ENCODE data around the gene PRKN.

PRKN gene

GRCh38 chr6:162705736-162706135 lies 21.8 kb downstream of the PRKN start:
- no peaks in the 10 kb centered on the region for H3K9me3 ChIP-seq (replicated peaks in 1 of 11)
- H3K27ac ChIP-seq = no peak overlapping the region
- H3K9ac ChIP-seq = no peak overlapping the region
- no peak for TF ChIP-seq Cebpa-rat (IDR thresholded peaks at IDR 0.05)
- H4K20me1 ChIP-seq = no peaks in the 10 kb centered on the region
- no peak overlapping the region for H3K4me3 ChIP-seq
- peak overlapping the region in 9 of 11 experiments; percentile 25 to 62 (median 47); a peak in 15 of 22 replicates for H3K4me2 ChIP-seq
- H3K4me1 ChIP-seq = peaks cover 9 to 17% (median 14%) of the 10 kb centered on the region in 10 experiments; a peak in 16 of 20 replicates
- no peaks in the 10 kb centered on the region for H3K27me3 ChIP-seq
- H3K36me3 ChIP-seq = no peaks in the 10 kb centered on the region

- Histone ChIP-seq H3K4me2 (no peak overlapping the region), H3K9me3 (replicated peaks in 1 of 11) (no peaks in the 10 kb centered on the region), H3K27me3 (no peaks in the 10 kb centered on the region), H3K4me3 (no peak overlapping the region), H3K36me3 (no peaks in the 10 kb centered on the region), H3K4me1 (peaks cover 9 to 17% (median 14%) of the 10 kb centered on the region in 10 experiments; a peak in 16 of 20 replicates), H4K20me1 (no peaks in the 10 kb centered on the region), H3K27ac (no peak overlapping the region), H3K9ac (no peak overlapping the region)
- TF ChIP-seq Cebpa-rat (IDR thresholded peaks at IDR 0.05) = no peak
These were observed 23.6 kb downstream of the PRKN start for GRCh38 chr6:162704001-162704400.

DNA sequence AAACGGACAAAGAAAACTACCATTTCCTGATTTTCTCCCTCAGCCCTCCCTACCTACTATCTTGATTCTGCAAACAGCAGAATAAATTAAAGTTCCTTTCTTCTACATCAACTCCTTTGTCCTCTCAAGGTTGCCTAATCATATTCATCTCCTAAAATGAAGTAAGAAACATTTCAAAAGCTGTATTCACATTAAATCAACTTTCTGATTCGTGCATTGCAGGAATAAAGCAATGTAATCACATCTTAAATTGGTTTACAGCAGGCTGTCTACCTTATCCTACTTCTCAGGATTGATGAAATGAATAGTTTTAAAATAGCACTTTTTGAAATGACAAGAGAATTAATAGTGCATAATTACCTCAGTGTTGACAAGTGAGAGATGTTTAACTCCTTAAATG lies 25.1 kb downstream of the PRKN start:
- H3K4me2 ChIP-seq = no peak overlapping the region
- no peaks in the 10 kb centered on the region for H3K27me3 ChIP-seq
- no peaks in the 10 kb centered on the region for H3K9me3 ChIP-seq (replicated peaks in 1 of 11)
- H3K9ac ChIP-seq = no peak overlapping the region
- no peak overlapping the region for H3K27ac ChIP-seq
- H3K4me3 ChIP-seq = no peak overlapping the region
- H4K20me1 ChIP-seq = no peaks in the 10 kb centered on the region
- H3K36me3 ChIP-seq = no peaks in the 10 kb centered on the region
- H3K4me1 ChIP-seq = peaks cover 9 to 17% (median 14%) of the 10 kb centered on the region in 10 experiments; a peak in 16 of 20 replicates
- no peak for TF ChIP-seq Cebpa-rat (IDR thresholded peaks at IDR 0.05)

- Histone ChIP-seq H3K36me3 (no peaks in the 10 kb centered on the region), H3K4me3 (no peak overlapping the region), H3K4me1 (peaks cover 9 to 15% (median 12%) of the 10 kb centered on the region in 10 experiments; a peak in 16 of 20 replicates), H3K27ac (no peak overlapping the region), H4K20me1 (no peaks in the 10 kb centered on the region), H3K27me3 (no peaks in the 10 kb centered on the region), H3K9me3 (replicated peaks in 1 of 11) (no peaks in the 10 kb centered on the region), H3K4me2 (no peak overlapping the region), H3K9ac (no peak overlapping the region)
- no peak for TF ChIP-seq Cebpa-rat (IDR thresholded peaks at IDR 0.05)
These were observed 26.0 kb downstream of the PRKN start for GRCh38 chr6:162701551-162701950.

GRCh38 chr6:162700966-162701365 lies 26.6 kb downstream of the PRKN start:
- H3K4me1 ChIP-seq = peaks cover 3 to 9% (median 6%) of the 10 kb centered on the region in 10 experiments; a peak in 15 of 20 replicates
- H3K36me3 ChIP-seq = no peaks in the 10 kb centered on the region
- no peaks in the 10 kb centered on the region for H3K27me3 ChIP-seq
- H4K20me1 ChIP-seq = no peaks in the 10 kb centered on the region
- no peak overlapping the region for H3K4me3 ChIP-seq
- TF ChIP-seq Cebpa-rat (IDR thresholded peaks at IDR 0.05) = no peak
- H3K9ac ChIP-seq = no peak overlapping the region
- no peak overlapping the region for H3K27ac ChIP-seq
- H3K4me2 ChIP-seq = no peak overlapping the region
- H3K9me3 ChIP-seq (replicated peaks in 1 of 11) = no peaks in the 10 kb centered on the region

GRCh38 chr6:162699961-162700360 lies 27.6 kb downstream of the PRKN start:
- H3K9me3 ChIP-seq (replicated peaks in 1 of 11) = no peaks in the 10 kb centered on the region
- no peak overlapping the region for H3K4me3 ChIP-seq
- no peak overlapping the region for H3K9ac ChIP-seq
- no peaks in the 10 kb centered on the region for H3K27me3 ChIP-seq
- H3K4me2 ChIP-seq = no peak overlapping the region
- no peaks in the 10 kb centered on the region for H3K4me1 ChIP-seq
- no peaks in the 10 kb centered on the region for H3K36me3 ChIP-seq
- H4K20me1 ChIP-seq = no peaks in the 10 kb centered on the region
- no peak for TF ChIP-seq Cebpa-rat (IDR thresholded peaks at IDR 0.05)
- no peak overlapping the region for H3K27ac ChIP-seq

GRCh38 chr6:162698440-162698839 lies 29.1 kb downstream of the PRKN start:
- H3K27ac ChIP-seq = no peak overlapping the region
- no peak overlapping the region for H3K4me3 ChIP-seq
- H3K27me3 ChIP-seq = no peaks in the 10 kb centered on the region
- H3K4me1 ChIP-seq = no peaks in the 10 kb centered on the region
- no peaks in the 10 kb centered on the region for H3K36me3 ChIP-seq
- H3K4me2 ChIP-seq = no peak overlapping the region
- H4K20me1 ChIP-seq = no peaks in the 10 kb centered on the region
- no peak for TF ChIP-seq Cebpa-rat (IDR thresholded peaks at IDR 0.05)
- H3K9me3 ChIP-seq (replicated peaks in 1 of 11) = no peaks in the 10 kb centered on the region
- H3K9ac ChIP-seq = no peak overlapping the region

GRCh38 chr6:162697872-162698403 lies 29.6 kb downstream of the PRKN start:
- no peaks in the 10 kb centered on the region for H3K4me1 ChIP-seq
- H4K20me1 ChIP-seq = no peaks in the 10 kb centered on the region
- H3K27me3 ChIP-seq = no peaks in the 10 kb centered on the region
- no peak overlapping the region for H3K9ac ChIP-seq
- no peak overlapping the region for H3K4me2 ChIP-seq
- H3K9me3 ChIP-seq (replicated peaks in 1 of 11) = no peaks in the 10 kb centered on the region
- no peak for TF ChIP-seq Cebpa-rat (IDR thresholded peaks at IDR 0.05)
- H3K4me3 ChIP-seq = no peak overlapping the region
- H3K27ac ChIP-seq = no peak overlapping the region
- no peaks in the 10 kb centered on the region for H3K36me3 ChIP-seq

- H3K36me3 ChIP-seq = no peaks in the 10 kb centered on the region
- TF ChIP-seq Cebpa-rat (IDR thresholded peaks at IDR 0.05) = no peak
- peak overlapping the region in 2 of 11 experiments; percentile 2 to 28; a peak in 2 of 22 replicates for H3K4me2 ChIP-seq
- H3K4me1 ChIP-seq = peaks cover 0 to 7% (median 0%) of the 10 kb centered on the region in 10 experiments; a peak in 2 of 20 replicates
- H3K9ac ChIP-seq = no peak overlapping the region
- no peaks in the 10 kb centered on the region for H4K20me1 ChIP-seq
- H3K27me3 ChIP-seq = no peaks in the 10 kb centered on the region
- H3K27ac ChIP-seq = no peak overlapping the region
- no peaks in the 10 kb centered on the region for H3K9me3 ChIP-seq (replicated peaks in 1 of 11)
- H3K4me3 ChIP-seq = no peak overlapping the region
These were observed 37.4 kb downstream of the PRKN start for GRCh38 chr6:162690158-162690557.

DNA sequence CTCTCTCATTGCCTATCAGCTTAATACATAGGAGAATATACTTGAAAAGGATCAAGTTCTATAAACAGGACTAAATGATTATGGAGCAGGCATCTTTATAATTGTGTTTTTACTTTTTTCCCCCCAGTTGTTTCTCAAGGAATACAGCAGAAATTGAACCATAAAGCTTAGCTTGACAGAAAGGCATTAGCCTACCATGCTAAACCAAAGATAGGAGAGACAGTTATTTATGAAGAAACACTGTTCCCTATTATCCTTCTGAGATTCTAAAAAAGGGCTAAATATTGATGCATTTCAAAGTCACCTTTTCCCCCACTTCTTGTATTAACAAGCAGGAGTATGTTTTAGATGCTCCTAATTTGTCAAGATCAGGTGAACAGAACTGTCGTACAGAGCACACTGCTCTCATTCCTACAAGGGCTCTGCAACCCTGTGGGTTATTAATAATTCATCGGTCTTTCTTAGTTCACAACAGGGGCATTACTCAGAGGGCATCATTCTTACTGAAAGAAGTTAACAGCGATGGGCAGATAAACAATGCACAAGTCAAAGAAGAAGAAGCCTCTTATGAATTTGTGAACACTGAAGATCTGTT lies 38.7 kb downstream of the PRKN start:
- Histone ChIP-seq H3K4me1 (peaks cover 0 to 7% (median 0%) of the 10 kb centered on the region in 10 experiments; a peak in 2 of 20 replicates), H3K9ac (no peak overlapping the region), H3K4me2 (no peak overlapping the region), H3K27me3 (no peaks in the 10 kb centered on the region), H3K4me3 (no peak overlapping the region), H4K20me1 (no peaks in the 10 kb centered on the region), H3K36me3 (no peaks in the 10 kb centered on the region), H3K9me3 (replicated peaks in 1 of 11) (no peaks in the 10 kb centered on the region), H3K27ac (no peak overlapping the region)
- no peak for TF ChIP-seq Cebpa-rat (IDR thresholded peaks at IDR 0.05)
